OCI-LY3 (cell line): ENCODE measurements around the gene TREH.

Source experiments
- H2AFZ ChIP-seq: fragments of 200-600, 300-600 bp; shearing (Covaris generic); 2 replicates; pipeline ENCODE4 v1.6.0; 2014; ENCODE audit warnings: antibody characterized with exemption, low read depth, low read length
- H3K27ac ChIP-seq: fragments of 200-600, 300-600 bp; sonication (generic); 2 replicates; pipeline ENCODE4 v1.5.1; 2014; ENCODE audit warnings: mild to moderate bottlenecking, low read length, moderate library complexity, mixed read lengths
- H3K27me3 ChIP-seq: fragments of 200-600, 300-600 bp; sonication (generic); 2 replicates; pipeline ENCODE4 v1.6.1; 2014; ENCODE audit warnings: low read depth, low read length, mixed read lengths
- H3K36me3 ChIP-seq: fragments of 200-600, 300-600 bp; sonication (generic); replicated peaks from 2 replicates; pipeline ENCODE3; 2014; ENCODE audit warnings: low read depth, low read length, mixed read lengths
- H3K4me1 ChIP-seq: fragments of 300-600, 200-600 bp; sonication (generic); 2 replicates; pipeline ENCODE4 v1.6.1; 2014; ENCODE audit warnings: low read length, mixed read lengths
- H3K4me2 ChIP-seq: fragments of 200-600, 300-600 bp; sonication (generic); 2 replicates; pipeline ENCODE4 v1.6.1; 2014; ENCODE audit warnings: low read length, mixed read lengths
- H3K4me3 ChIP-seq: fragments of 300-600, 200-600 bp; sonication (generic); 2 replicates; pipeline ENCODE4 v1.5.1; 2014; ENCODE audit warnings: antibody characterized with exemption, mild to moderate bottlenecking, low read length, moderate library complexity
- H3K79me2 ChIP-seq: fragments of 300-600, 200-600 bp; shearing (Covaris generic); 2 replicates; pipeline ENCODE4 v1.6.1; 2014; ENCODE audit warnings: mild to moderate bottlenecking, low read length, mixed read lengths
- H3K9ac ChIP-seq: fragments of 300-600, 200-600 bp; shearing (Covaris generic); 2 replicates; pipeline ENCODE4 v1.6.0; 2014; ENCODE audit warnings: mild to moderate bottlenecking, low read length, moderate library complexity
- H3K9me3 ChIP-seq: fragments of 200-600, 300-600 bp; shearing (Covaris generic); 2 replicates; pipeline ENCODE4 v1.6.1; 2014; ENCODE audit warnings: low read length, mixed read lengths; ENCODE audit not compliant: insufficient read depth
- H4K20me1 ChIP-seq: fragments of 200-600, 300-600 bp; sonication (generic); 2 replicates; pipeline ENCODE4 v1.6.1; 2016; ENCODE audit warnings: low read length, mixed read lengths; ENCODE audit not compliant: insufficient read depth
- EZH2phosphoT487 ChIP-seq: fragments of 200-600 bp; shearing (Covaris generic); IDR thresholded peaks from 2 replicates; pipeline ENCODE4 v1.6.1; 2018; ENCODE audit warnings: antibody characterized with exemption, mixed run types, low read depth
- TF ChIP-seq, protein P1 (sequence below): fragments of 200-600, 300-600 bp; sonication (generic); IDR thresholded peaks from 2 replicates; pipeline ENCODE4 v1.5.1; 2014; ENCODE audit warnings: antibody characterized with exemption, low read length, low read depth

The TREH gene

DNA sequence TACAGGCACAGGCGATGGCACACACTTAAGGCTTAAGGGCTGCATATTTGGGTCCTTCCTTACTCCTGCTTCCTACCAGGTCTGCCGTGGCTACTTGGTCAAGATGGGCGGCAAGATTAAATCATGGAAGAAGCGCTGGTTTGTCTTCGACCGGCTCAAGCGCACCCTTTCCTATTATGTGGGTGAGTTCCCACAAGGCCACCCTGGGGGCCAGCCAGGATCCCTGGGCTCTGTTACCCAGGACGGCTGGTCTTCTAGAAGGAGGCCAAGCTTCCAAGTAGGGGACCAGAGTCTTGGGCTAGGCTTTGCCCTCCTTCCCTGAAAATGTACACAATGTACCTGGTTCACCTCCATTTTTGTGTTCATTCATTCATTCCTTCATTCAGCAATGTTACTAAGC, 29.1 kb downstream of the TREH start:
- Histone ChIP-seq H3K4me3 (no peak overlapping the region), H4K20me1 (no peaks in the 10 kb centered on the region), H3K4me2 (no peak overlapping the region), H3K27me3 (no peaks in the 10 kb centered on the region), H2AFZ (no peak overlapping the region), H3K4me1 (no peaks in the 10 kb centered on the region), H3K79me2 (no peaks in the 10 kb centered on the region), H3K9me3 (no peaks in the 10 kb centered on the region), H3K36me3 (no peaks in the 10 kb centered on the region), H3K27ac (no peak overlapping the region), H3K9ac (no peak overlapping the region)
- TF ChIP-seq, protein P1, sequence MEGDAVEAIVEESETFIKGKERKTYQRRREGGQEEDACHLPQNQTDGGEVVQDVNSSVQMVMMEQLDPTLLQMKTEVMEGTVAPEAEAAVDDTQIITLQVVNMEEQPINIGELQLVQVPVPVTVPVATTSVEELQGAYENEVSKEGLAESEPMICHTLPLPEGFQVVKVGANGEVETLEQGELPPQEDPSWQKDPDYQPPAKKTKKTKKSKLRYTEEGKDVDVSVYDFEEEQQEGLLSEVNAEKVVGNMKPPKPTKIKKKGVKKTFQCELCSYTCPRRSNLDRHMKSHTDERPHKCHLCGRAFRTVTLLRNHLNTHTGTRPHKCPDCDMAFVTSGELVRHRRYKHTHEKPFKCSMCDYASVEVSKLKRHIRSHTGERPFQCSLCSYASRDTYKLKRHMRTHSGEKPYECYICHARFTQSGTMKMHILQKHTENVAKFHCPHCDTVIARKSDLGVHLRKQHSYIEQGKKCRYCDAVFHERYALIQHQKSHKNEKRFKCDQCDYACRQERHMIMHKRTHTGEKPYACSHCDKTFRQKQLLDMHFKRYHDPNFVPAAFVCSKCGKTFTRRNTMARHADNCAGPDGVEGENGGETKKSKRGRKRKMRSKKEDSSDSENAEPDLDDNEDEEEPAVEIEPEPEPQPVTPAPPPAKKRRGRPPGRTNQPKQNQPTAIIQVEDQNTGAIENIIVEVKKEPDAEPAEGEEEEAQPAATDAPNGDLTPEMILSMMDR = no peak
- no peak for TF ChIP-seq EZH2phosphoT487

DNA sequence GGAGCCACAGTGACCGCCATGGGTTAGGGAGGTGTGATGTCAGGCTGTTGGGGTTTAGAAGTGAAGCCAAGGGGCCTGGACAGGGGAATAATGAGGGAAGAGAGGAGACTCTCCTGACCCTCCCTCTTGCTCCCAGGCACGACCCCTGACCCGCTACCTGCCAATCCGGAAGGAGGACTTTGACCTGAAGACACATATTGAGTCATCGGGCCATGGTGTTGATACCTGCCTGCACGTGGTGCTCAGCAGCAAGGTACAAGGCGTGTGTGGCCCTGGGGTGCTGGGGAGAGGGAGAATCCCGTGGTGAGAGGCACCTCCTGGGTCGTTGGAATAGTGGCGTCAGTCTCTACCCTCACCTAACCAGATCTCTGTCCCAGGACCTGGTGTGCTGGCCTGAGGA, 29.5 kb downstream of the TREH start:
- H3K9me3 ChIP-seq = no peaks in the 10 kb centered on the region
- H2AFZ ChIP-seq = no peak overlapping the region
- no peaks in the 10 kb centered on the region for H4K20me1 ChIP-seq
- H3K79me2 ChIP-seq = no peaks in the 10 kb centered on the region
- no peak overlapping the region for H3K9ac ChIP-seq
- H3K27me3 ChIP-seq = no peaks in the 10 kb centered on the region
- H3K4me2 ChIP-seq = no peak overlapping the region
- no peak overlapping the region for H3K4me3 ChIP-seq
- H3K36me3 ChIP-seq = no peaks in the 10 kb centered on the region
- no peaks in the 10 kb centered on the region for H3K4me1 ChIP-seq
- H3K27ac ChIP-seq = no peak overlapping the region
- TF ChIP-seq, protein P1 = no peak
- TF ChIP-seq EZH2phosphoT487 = no peak

DNA sequence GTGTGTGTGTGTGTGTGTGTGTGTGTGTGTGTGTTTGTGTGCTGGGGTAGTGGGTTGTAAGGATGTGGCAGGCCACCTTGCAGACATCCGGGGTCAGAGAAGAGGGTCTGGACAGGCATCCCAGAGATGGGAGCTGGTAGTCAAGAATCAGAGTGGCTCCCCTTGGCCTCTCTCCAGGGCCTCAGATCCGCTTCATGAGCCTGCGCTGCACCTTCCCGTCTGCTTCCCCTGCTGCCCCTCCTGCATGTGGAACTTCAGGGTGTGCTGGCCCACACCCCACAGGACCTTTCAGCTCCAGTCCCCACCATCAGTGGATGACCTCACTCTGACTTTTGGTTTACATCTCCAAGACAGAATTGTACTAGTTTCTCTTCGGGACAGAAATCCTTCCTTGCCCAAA, 31.2 kb downstream of the TREH start:
- TF ChIP-seq, protein P1 = no peak
- TF ChIP-seq EZH2phosphoT487 = no peak
- Histone ChIP-seq H3K4me3 (no peak overlapping the region), H3K79me2 (no peaks in the 10 kb centered on the region), H3K27ac (no peak overlapping the region), H3K27me3 (no peaks in the 10 kb centered on the region), H3K36me3 (no peaks in the 10 kb centered on the region), H3K9ac (no peak overlapping the region), H3K4me1 (no peaks in the 10 kb centered on the region), H3K9me3 (no peaks in the 10 kb centered on the region), H3K4me2 (no peak overlapping the region), H2AFZ (no peak overlapping the region), H4K20me1 (no peaks in the 10 kb centered on the region)

GRCh38 chr11:118646393-118646792, 33.1 kb downstream of the TREH start:
- no peaks in the 10 kb centered on the region for H4K20me1 ChIP-seq
- H3K4me3 ChIP-seq = no peak overlapping the region
- no peaks in the 10 kb centered on the region for H3K79me2 ChIP-seq
- TF ChIP-seq EZH2phosphoT487 = no peak
- TF ChIP-seq, protein P1 = no peak
- no peak overlapping the region for H3K27ac ChIP-seq
- no peak overlapping the region for H2AFZ ChIP-seq
- H3K9me3 ChIP-seq = no peaks in the 10 kb centered on the region
- H3K36me3 ChIP-seq = no peaks in the 10 kb centered on the region
- no peak overlapping the region for H3K9ac ChIP-seq
- no peaks in the 10 kb centered on the region for H3K27me3 ChIP-seq
- no peak overlapping the region for H3K4me2 ChIP-seq
- no peaks in the 10 kb centered on the region for H3K4me1 ChIP-seq
